ENCODE data around the gene CIZ1.
A peak's percentile ranks its signal among the peaks of the same experiment; 100 is the strongest.

CIZ1 gene

GRCh38 chr9:128206484-128206883, 15.1 kb upstream of the CIZ1 start:
- H3K9me3 Mint-ChIP-seq: no peaks in the 10 kb centered on the region
- DNase-seq (ENCODE audit: low spot score): no peak
- H3K27me3 Mint-ChIP-seq (ENCODE audit: low read depth): peaks cover 42% of the 10 kb centered on the region
- no peak overlapping the region for H3K27ac Mint-ChIP-seq
- H3K4me1 Mint-ChIP-seq (ENCODE audit: low read depth): peaks cover 11% of the 10 kb centered on the region
- no peak overlapping the region for H3K4me3 Mint-ChIP-seq
- no peaks in the 10 kb centered on the region for H3K36me3 Mint-ChIP-seq (ENCODE audit: low read depth)

- H3K27ac Mint-ChIP-seq: no peak overlapping the region
- peaks cover 11% of the 10 kb centered on the region for H3K4me1 Mint-ChIP-seq (ENCODE audit: low read depth)
- H3K4me3 Mint-ChIP-seq: no peak overlapping the region
- no peak for DNase-seq (ENCODE audit: low spot score)
- H3K9me3 Mint-ChIP-seq: no peaks in the 10 kb centered on the region
- H3K27me3 Mint-ChIP-seq (ENCODE audit: low read depth): peaks cover 36% of the 10 kb centered on the region
- no peaks in the 10 kb centered on the region for H3K36me3 Mint-ChIP-seq (ENCODE audit: low read depth)
Measured at GRCh38 chr9:128205296-128205944, 14.0 kb upstream of the CIZ1 start.

GRCh38 chr9:128204858-128205257, 13.5 kb upstream of the CIZ1 start:
- Mint-ChIP-seq H3K27me3 (ENCODE audit: low read depth) (peaks cover 36% of the 10 kb centered on the region), H3K27ac (no peak overlapping the region), H3K36me3 (ENCODE audit: low read depth) (no peaks in the 10 kb centered on the region), H3K4me1 (ENCODE audit: low read depth) (peaks cover 11% of the 10 kb centered on the region), H3K9me3 (no peaks in the 10 kb centered on the region), H3K4me3 (no peak overlapping the region)
- no peak for DNase-seq (ENCODE audit: low spot score)

GRCh38 chr9:128203707-128204551, 12.6 kb upstream of the CIZ1 start:
- DNase-seq (ENCODE audit: low spot score): peak; percentile 13
- peak overlapping the region; percentile 40 for H3K4me3 Mint-ChIP-seq
- peaks cover 36% of the 10 kb centered on the region for H3K27me3 Mint-ChIP-seq (ENCODE audit: low read depth)
- H3K36me3 Mint-ChIP-seq (ENCODE audit: low read depth): no peaks in the 10 kb centered on the region
- H3K27ac Mint-ChIP-seq: no peak overlapping the region
- no peaks in the 10 kb centered on the region for H3K9me3 Mint-ChIP-seq
- H3K4me1 Mint-ChIP-seq (ENCODE audit: low read depth): peaks cover 11% of the 10 kb centered on the region

- peak within 1 kb of the TSS; percentile 75 for H3K4me3 Mint-ChIP-seq
- H3K27ac Mint-ChIP-seq: peak within 1 kb of the TSS; percentile 63
- no peaks in the 10 kb centered on the region for H3K36me3 Mint-ChIP-seq (ENCODE audit: low read depth)
- peaks cover 11% of the 10 kb centered on the region for H3K4me1 Mint-ChIP-seq (ENCODE audit: low read depth)
- DNase-seq (ENCODE audit: low spot score): peak; percentile 78
- H3K9me3 Mint-ChIP-seq: no peaks in the 10 kb centered on the region
- peaks cover 33% of the 10 kb centered on the region for H3K27me3 Mint-ChIP-seq (ENCODE audit: low read depth)
Measured at GRCh38 chr9:128203024-128203706, 11.8 kb upstream of the CIZ1 start, which contains the start of gene DNM1. Gene DNM1 (plus strand): TSS chr9:128203379. CDS start chr9:128203471, 92 bp downstream.

GRCh38 chr9:128202648-128203023, 11.3 kb upstream of the CIZ1 start:
- Mint-ChIP-seq H3K4me3 (peak overlapping the region; percentile 75), H3K27me3 (ENCODE audit: low read depth) (peaks cover 33% of the 10 kb centered on the region), H3K4me1 (ENCODE audit: low read depth) (peaks cover 11% of the 10 kb centered on the region), H3K36me3 (ENCODE audit: low read depth) (no peaks in the 10 kb centered on the region), H3K9me3 (no peaks in the 10 kb centered on the region), H3K27ac (peak overlapping the region; percentile 63)
- no peak for DNase-seq (ENCODE audit: low spot score)

GRCh38 chr9:128201441-128202369, 10.3 kb upstream of the CIZ1 start:
- Mint-ChIP-seq H3K4me1 (ENCODE audit: low read depth) (peaks cover 11% of the 10 kb centered on the region), H3K27ac (no peak overlapping the region), H3K9me3 (no peaks in the 10 kb centered on the region), H3K27me3 (ENCODE audit: low read depth) (peaks cover 29% of the 10 kb centered on the region), H3K36me3 (ENCODE audit: low read depth) (no peaks in the 10 kb centered on the region), H3K4me3 (no peak overlapping the region)
- DNase-seq (ENCODE audit: low spot score): no peak

GRCh38 chr9:128193469-128194096, 2.2 kb upstream of the CIZ1 start:
- Mint-ChIP-seq H3K27me3 (ENCODE audit: low read depth) (no peaks in the 10 kb centered on the region), H3K36me3 (ENCODE audit: low read depth) (peaks cover 14% of the 10 kb centered on the region), H3K4me1 (ENCODE audit: low read depth) (peaks cover 20% of the 10 kb centered on the region), H3K9me3 (no peaks in the 10 kb centered on the region), H3K4me3 (peak overlapping the region; percentile 21), H3K27ac (no peak overlapping the region)
- no peak for DNase-seq (ENCODE audit: low spot score)

- peak overlapping the region; percentile 36 for H3K27ac Mint-ChIP-seq
- no peaks in the 10 kb centered on the region for H3K27me3 Mint-ChIP-seq (ENCODE audit: low read depth)
- H3K36me3 Mint-ChIP-seq (ENCODE audit: low read depth): peaks cover 20% of the 10 kb centered on the region
- H3K9me3 Mint-ChIP-seq: no peaks in the 10 kb centered on the region
- DNase-seq (ENCODE audit: low spot score): peak; percentile 58
- peaks cover 20% of the 10 kb centered on the region for H3K4me1 Mint-ChIP-seq (ENCODE audit: low read depth)
- peak overlapping the region; percentile 21 for H3K4me3 Mint-ChIP-seq
Measured at GRCh38 chr9:128192601-128193371, 1.4 kb upstream of the CIZ1 start.

GRCh38 chr9:128190516-128191405, 611 bp downstream of the CIZ1 start:
- Mint-ChIP-seq H3K4me1 (ENCODE audit: low read depth) (peaks cover 21% of the 10 kb centered on the region), H3K9me3 (no peaks in the 10 kb centered on the region), H3K4me3 (peak overlapping the region; percentile 98), H3K27ac (peak overlapping the region; percentile 92), H3K27me3 (ENCODE audit: low read depth) (no peaks in the 10 kb centered on the region), H3K36me3 (ENCODE audit: low read depth) (peaks cover 28% of the 10 kb centered on the region)
- no peak for DNase-seq (ENCODE audit: low spot score)

- H3K36me3 Mint-ChIP-seq (ENCODE audit: low read depth): peaks cover 31% of the 10 kb centered on the region
- no peaks in the 10 kb centered on the region for H3K27me3 Mint-ChIP-seq (ENCODE audit: low read depth)
- no peak for DNase-seq (ENCODE audit: low spot score)
- H3K4me3 Mint-ChIP-seq: peak overlapping the region; percentile 98
- no peaks in the 10 kb centered on the region for H3K9me3 Mint-ChIP-seq
- H3K27ac Mint-ChIP-seq: peak overlapping the region; percentile 81
- peaks cover 21% of the 10 kb centered on the region for H3K4me1 Mint-ChIP-seq (ENCODE audit: low read depth)
Measured at GRCh38 chr9:128190013-128190412, 1.4 kb downstream of the CIZ1 start.

- H3K36me3 Mint-ChIP-seq (ENCODE audit: low read depth): peaks cover 36% of the 10 kb centered on the region
- DNase-seq (ENCODE audit: low spot score): no peak
- H3K27ac Mint-ChIP-seq: no peak overlapping the region
- H3K9me3 Mint-ChIP-seq: no peaks in the 10 kb centered on the region
- H3K4me1 Mint-ChIP-seq (ENCODE audit: low read depth): peaks cover 21% of the 10 kb centered on the region
- H3K4me3 Mint-ChIP-seq: no peak overlapping the region
- no peaks in the 10 kb centered on the region for H3K27me3 Mint-ChIP-seq (ENCODE audit: low read depth)
Measured at GRCh38 chr9:128188209-128188608, 3.2 kb downstream of the CIZ1 start.

Measured in T-helper 2 cell treated with Interferon-gamma antibody and Interleukin-4, amounts not matched to agents 5 μg/mL and 100 μg/mL, for 36 hours (primary cell).